Effector CD8-positive, alpha-beta T cell (primary cell): ENCODE measurements around the gene ATP1B1.
"Not testable (repeated sequence)": the region's sequence is repeated elsewhere in the genome, so short reads cannot be mapped to it uniquely, and the experiment has no call there.

Source experiments
- DNase-seq: peaks from one replicate; lab custom pipeline; 2025; lab: John Stamatoyannopoulos, UW

ATP1B1 gene

DNA sequence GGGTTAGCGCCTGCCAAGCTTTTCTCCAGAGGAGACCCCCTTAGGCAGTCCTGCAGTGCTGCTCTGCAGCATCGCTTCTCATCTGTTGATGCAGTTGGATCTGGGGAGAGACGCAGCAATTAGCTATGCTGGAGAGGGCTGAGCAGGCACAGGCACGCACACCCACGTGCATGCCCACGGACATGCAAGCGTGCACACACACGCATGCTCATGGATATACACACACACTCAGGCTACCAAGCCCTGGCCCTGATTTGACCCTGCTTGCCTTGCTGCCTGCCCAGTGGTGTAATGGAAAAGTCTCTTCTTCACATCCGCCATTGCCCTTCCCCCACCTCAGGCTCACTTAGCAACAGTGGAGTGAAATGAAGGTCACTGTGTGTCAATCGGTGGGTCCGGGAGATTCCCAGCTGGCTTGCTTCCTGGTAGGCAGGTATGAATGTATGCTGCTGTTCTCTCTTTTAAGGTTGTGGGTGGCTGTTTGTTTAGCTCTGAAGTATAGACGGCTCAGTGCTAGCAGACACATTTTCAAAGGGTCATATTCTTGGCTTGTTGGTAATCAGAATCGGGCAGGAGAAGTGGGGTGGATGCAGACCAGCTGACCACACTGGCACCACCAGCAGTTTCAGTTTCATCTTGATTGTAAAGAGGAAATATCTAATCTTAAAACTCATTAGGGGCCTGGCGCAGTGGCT, 9.5 kb downstream of the ATP1B1 start:
- no peak for DNase-seq

DNA sequence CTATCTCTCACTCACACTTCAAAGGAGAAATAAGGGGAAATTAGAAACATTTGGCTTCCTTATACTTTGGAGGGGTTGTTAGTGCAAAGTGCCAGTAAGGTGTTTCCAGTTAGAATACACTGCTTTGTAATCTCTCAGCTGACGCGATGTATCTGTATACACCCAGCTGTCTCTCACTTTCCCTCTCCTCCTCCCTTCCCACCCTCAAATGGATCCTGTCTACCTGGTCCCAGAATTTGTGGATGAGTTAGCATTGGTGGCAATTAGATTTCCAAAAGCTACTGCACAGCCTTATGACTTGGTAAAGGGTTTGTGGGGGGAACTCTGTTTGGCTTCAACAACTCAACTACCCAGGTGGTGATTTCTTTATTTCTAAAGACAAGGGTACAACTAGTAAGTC, 10.5 kb downstream of the ATP1B1 start:
- no peak for DNase-seq

DNA sequence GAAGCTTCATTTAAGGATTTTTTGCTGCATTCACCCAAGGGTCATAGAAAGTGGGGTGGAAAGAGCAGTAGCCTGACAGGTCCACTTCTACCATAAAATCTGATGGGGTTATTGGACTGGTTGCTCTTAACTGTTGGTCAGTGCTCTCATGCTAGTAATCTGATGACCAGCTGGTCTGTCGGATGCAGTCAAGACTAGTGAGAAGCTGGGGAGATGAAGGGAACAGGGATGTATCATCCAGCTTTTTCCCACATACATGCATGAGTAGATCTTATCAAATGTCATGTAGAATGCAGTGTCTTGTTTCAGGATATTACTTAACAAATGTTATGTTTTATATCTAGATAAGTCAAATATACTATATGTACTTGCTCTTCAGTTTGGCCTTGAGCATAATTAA, 11.1 kb downstream of the ATP1B1 start:
- DNase-seq = no peak

DNA sequence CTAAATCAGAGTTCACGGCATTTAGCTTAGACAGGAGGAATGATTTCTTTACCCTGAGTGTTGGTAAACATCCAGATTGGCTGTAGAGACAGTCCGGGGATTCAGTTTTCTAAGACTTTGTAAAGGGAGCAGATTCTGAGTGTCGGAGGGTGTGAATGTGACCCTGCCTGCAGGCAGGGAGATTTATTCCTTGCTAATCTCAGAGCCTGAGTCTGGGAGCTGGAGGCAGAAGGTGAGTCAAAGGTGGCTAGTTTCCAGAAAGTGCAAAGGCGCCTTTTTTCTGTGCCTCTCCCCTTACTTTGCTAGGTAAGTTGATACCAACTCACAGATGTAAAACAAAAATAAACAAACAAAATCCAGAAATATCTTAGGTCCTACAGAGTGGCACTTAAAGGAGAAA, 11.7 kb downstream of the ATP1B1 start:
- DNase-seq = no peak

DNA sequence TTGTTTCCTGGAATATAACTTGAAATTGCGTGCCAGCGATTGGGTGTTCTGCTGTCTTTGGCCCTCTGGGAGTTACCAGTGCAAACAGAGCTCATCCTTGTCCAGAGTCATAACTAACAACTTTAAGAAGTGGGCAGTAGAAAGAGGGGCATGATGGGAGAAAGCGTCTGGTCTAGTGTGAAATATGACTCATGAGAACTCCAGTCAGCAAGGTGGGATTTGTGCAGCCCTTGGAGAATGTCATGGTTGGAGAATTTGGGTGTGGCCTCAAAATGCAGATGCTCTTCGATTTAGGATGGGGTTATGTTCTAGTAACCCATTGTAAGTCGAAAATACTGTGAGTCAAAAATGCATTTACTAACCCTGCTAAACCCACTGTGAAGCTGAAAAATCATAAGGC, 12.9 kb downstream of the ATP1B1 start:
- no peak for DNase-seq

DNA sequence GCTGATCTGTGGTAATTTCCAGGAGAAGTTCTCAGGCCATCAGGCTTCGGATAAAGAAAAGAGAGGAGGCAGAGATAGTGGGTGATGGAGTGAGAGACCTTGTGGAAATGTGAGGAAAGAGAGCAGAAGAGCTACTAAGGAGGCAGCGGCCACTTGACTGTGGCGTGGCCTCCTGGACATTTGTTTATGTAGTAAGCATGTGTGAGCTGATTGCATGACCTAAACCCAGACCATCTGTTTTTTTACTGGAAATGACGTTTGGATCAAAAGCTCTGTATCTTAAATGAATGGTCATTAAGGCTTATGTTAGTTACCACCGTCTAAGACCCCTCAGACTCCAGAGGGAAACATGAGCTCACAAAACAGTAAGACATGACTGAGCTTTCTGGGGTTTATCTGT, 13.6 kb downstream of the ATP1B1 start:
- no peak for DNase-seq

DNA sequence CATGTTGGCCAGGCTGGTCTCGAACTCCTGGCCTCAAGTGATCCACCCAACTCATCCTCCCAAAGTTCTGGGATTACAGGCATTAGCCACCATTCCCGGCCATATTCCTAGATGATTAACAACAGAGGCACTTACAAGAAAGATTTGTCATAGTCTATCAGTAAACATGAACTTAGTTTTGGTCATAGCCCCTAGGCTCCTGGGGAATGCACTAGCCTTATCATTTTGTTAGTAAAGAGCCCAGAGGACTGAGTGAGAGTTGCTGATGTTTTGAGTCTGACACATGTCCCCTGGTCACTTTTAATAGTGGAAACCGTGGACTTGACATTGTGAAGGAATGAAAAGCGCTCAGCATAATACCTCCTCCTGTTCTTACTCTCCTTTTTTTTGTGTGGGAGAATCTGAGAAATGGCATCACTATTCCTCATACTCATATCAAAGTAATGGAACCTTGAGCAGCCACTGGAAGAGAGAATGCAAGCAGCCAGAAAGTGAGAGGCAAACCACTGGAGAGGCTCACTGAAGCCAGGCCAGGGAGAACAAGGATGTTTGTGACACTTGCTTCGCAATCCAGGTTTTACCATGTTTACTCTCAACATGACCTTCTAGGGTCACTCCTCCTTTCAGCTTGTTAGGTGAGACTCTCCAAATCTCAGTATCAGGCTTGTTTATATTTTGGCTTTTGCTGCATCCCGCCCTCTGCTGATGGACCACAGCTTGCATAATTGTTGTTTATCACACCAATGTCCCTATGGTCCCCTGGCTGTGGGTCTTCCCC, 14.8 kb downstream of the ATP1B1 start:
- DNase-seq = no peak

DNA sequence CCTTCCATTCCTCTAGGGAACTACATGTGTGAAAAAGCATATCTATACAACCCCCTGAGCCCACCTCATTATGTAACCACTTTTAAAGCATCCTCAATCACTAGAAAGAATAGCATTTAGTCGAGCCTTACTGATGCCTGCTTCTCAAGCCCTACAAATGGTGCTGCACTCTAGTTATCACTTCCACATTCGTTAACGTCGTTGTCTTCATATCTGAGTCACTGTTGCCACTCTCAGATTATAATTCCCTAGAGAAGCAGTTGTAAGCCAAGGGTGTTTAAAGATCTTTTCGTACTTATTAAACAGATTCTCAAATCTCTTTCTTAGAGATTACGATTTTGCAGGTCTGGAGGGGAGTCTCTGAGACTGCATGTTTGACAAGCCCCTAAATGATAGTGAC, 16.5 kb downstream of the ATP1B1 start:
- DNase-seq = no peak

DNA sequence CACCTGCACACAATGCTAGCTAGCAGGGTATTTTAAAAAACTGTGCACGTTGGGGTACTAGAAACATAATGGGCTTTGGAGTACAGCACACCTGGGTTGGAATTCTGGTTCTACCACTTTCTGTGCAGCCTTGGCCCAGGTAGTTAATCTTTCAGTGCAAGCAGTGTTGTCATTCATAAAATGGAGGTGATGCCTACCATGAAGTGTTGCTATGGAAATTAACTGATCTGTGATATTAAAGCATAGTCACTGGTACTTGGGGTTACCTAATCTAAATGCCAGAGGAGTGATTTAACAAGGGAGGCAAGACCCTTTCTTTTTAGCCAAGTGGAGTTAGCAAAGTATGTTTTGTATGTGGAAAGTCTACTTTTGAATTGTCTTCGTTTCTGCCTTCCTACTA, 18.0 kb downstream of the ATP1B1 start:
- DNase-seq = no peak

DNA sequence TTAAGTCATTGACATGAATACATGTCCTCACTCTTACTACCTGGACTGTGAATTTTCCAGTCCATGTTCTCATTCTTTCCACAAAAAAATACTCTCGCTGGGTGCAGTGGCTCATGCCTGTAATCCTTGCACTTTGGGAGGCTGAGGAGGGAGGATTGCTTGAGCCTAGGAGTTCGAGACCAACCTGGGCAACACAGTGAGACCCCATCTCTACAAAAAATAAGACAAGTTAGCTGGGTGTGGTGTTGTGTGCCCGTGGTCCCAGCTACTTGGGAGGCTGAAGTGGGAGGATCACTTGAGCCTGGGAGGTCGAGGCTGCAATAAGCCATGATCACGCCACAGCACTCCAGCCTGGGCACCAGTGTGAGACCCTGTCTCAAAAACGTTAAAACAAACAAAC, 19.1 kb downstream of the ATP1B1 start:
- DNase-seq = not testable (repeated sequence)

DNA sequence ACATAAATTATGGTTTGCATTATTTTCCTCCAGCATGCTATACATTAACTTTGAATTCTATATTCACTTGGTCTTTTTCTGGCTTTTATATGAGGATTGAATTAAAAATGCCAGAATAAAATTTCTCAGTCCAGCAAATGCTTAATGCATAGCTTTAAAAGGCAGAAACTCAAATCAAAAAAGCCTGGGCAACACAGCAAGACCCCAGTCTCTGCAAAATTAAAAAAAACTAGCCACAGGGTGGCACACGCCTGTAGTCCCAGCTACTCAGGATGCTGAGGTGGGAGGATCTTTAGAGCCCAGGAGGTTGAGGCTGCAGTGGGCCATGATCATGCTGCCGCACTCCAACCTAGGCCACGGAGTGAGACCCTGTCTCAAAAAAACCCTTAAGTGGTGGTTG, 19.8 kb downstream of the ATP1B1 start:
- no peak for DNase-seq

DNA sequence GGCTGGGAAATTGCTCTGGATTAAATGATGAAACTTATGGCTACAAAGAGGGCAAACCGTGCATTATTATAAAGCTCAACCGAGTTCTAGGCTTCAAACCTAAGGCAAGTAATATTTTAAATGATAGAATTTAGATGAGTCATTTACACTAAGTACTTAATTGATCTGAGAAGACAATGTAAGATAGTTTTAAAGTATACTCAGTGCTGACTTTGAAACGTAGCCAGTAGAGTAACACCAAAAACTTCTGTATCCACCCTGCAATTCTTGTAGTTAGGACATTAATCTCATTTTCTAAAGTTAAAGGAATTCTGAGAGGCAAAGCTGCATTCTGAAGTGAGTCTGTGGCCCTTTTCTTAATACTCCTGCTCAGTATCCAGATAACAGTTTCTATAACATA, 20.8 kb downstream of the ATP1B1 start:
- no peak for DNase-seq

DNA sequence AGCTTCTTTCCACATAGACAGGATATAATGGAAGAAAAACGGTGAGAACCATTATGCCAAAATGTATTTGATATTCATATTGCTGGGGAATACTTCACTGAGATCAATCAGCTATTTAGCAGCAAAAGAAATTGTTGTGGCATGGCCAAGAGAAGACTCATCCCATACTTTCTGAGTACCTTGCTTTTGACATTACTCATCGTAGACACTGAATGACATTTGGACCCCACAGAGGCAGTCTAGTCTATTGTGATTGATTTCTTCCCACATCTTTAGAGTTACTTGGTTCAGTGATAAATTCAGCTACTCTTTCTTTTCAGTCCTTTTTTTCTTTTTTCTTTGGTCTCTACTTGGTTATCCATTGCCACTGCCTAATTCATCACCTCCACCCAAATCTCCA, 22.1 kb downstream of the ATP1B1 start:
- no peak for DNase-seq

DNA sequence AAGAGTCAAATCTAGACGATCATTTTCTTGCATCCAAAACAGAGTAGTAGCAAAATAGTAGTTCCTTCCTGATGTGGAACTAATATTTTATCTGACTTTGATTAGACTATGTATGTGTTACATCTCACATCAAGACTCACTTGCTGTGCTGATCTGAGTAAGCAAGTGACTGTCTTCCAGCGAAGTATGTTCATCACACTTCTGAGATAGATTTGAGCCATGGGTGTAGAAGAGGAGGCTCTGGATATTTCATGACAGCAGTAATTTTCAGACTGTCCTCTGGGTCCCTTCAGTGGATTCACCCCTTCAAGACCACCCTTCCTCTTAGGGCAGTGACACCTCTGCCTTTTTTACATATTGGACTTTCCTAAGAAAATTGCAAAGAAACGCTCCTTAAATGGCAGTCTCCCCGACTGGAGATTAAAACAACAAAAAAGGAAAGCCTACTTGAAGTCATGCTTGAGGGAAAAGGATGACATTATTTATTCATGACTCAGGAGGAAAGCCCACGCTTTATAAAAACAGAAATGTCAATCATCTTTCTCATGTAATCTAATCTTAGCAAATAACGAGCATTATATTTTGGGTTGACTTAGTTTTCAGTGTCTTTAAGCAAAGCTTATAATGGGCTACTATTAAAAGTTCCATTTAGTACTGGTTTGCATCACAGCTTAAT, 22.8 kb downstream of the ATP1B1 start:
- DNase-seq = no peak

DNA sequence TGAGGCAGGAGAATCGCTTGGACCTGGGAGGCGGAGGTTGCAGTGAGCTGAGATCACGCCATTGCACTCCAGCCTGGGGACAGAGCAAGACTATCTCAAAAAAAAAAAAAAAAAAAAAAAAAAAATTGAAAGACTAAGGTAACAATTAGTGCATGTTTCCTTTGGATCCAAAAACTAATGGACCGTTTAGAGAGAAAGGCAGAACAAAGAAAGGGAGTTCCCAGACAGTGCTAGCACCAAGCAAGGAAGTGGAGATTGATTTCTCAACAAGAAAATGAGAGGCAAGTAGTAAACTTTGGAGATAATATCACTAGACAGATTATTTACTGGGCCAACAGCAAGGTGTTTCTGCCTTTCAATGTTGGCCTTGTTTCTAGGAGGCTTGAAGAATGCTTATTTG, 24.2 kb downstream of the ATP1B1 start:
- no peak for DNase-seq

DNA sequence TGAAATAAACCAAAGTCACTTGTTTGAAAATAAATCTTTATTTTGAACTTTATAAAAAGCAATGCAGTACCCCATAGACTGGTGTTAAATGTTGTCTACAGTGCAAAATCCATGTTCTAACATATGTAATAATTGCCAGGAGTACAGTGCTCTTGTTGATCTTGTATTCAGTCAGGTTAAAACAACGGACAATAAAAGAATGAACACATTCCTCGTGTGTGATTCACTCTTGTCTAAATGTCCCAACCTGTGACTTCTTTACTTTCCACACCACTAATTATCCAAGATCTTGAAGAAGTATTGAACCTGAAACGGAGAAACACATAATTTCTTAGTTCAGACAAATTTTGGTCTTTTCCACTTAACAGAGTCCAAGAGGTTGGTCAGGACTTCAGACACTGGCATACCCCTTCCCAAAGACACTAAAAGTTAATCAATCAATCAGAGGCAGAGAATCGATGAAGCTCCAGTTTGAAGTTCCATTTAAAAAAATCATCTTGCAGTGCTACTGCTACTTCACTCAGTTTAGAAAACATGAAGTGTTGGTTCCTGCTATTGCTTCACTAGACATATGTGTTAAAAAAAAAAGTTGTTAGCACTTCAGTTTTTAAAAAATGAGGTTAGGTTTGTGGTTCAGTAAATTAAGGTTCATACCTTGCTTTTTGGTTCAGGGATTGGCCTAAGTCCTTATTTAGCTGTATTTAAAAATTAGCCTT, 26.2 kb downstream of the ATP1B1 start:
- DNase-seq = no peak

DNA sequence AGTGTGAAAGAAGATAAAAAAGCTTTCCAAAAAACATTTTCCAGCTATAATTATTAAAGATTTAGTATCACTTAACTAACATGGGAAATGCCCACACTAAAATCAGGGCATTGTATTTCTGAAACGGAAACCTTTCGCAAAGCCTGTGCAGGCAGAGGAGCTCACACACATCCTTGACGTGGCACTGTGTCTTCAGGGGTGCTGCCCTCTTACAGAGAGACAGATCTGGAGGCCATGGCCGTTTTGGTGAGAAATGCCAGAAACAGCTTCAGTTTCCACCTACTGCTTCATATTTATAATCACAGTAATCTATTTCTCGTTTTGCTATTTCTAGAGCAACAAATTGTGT, 26.7 kb downstream of the ATP1B1 start:
- DNase-seq = no peak

DNA sequence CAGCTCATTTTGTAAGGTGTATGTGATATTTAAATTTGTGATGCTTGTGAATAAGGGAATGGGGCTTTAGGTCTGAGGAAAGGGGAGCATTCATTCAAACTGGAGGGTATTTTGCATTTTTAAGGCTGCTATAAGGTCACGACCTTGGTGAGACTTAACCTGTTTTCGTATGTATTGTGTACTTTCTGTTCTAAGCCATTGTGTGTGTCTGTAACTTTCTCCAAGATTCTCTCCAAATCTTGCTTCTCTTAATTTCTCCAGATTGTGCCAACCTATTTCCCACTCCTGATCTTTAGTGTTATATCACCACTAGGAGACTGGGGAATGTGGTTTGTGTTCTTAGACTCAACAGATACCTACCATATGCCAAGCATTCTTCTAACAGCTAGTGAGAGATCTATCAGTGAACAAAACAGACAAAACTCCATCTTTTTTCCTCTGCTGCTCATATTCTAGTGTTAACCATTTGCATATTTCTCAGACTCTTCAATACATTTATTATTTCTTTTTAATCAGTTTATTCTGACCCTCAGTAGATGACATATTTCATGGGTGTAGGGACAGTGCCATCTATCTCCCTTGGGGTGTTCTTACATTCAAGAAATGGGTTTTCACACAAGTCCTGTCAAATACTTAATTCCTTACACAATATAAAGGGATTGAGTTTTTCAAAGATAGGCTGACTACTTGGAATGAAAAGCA, 27.5 kb downstream of the ATP1B1 start:
- no peak for DNase-seq

DNA sequence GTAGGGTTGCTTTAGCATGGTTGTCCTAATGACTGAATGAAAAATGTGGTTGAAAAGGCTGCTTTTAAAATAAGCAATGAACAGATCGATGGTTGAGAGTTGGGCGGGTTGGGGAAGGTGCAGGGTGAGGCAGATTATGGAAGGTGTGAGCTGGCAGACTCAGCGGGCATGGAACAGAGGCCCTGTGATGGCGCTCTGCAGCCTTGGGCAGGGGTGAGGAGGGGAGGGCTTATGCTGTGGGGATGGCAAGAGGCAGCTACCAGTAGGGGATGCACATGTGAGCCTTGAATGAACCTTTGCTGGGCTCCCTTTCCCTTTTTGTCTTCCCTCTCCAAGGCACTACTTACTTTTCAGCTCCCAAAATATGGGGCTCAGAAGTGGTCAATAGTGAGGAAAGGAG, 30.9 kb downstream of the ATP1B1 start:
- DNase-seq = no peak

DNA sequence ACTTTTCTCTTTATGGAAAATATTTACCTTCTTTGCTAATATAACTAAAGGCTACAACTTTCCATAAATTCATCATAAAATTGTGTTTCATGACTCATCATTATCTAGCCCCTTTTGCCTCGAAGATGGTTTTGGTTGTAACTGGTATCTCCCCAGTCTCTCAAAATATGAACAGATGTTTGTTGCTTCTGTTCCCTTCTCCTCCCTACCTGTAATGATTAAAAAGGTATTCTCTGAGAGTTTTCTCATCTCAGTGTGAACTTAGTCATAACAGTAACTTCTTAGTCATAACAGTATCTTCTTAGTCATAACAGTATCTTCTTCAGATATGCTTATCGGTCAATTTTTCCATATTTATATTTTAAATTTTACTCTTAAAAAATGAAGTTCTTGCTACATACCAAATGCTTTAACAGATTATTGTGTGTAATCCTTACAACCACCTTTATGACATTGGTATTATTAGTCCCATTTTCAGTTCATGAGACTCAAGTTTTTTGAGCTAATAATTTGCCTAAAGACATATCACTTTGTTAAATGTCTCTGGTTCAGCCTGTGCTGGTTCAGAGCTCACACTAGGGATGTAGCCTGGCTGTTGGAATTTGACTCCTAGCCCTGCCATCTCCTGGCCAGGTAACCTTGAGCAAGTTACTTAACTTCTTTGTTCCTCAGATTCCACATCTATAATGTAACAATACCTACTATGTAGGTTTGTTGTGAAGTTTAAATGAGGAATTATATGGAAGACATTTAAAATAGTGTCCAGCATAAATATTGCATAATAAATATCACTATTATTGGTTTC, 32.6 kb downstream of the ATP1B1 start:
- no peak for DNase-seq

DNA sequence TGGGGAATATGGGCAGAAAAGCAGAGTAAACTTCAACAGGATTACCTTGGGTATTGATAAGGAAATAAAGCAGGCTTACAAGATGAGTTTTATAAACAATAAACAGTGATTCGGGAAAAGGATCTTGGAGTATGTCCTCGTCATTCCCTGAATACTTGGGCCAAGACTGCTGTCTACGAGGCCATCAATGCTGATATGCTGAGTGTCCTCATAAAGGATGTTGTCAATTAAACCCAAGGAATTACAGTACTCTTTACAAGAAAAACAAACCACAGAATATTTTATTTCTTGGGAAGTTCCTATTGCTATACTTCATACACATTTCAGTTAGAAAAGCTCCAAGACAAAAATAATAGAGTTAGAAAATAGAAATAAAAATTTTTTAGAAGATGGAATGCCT, 34.9 kb downstream of the ATP1B1 start:
- DNase-seq = no peak
